OCI-LY7 (cell line): ENCODE data around the gene LCE1D.

Source experiments
- CTCF ChIP-seq: fragments of 200-600 bp; sonication (generic); conservative IDR thresholded peaks from 2 replicates; pipeline ENCODE4 v1.5.1; 2014; ENCODE audit warnings: mild to moderate bottlenecking, antibody characterized with exemption, low read length, moderate library complexity, mixed read lengths
- EZH2phosphoT487 ChIP-seq: fragments of 200-600 bp; sonication (generic); IDR thresholded peaks from 2 replicates; pipeline ENCODE4 v1.6.1; 2018; ENCODE audit warnings: low read depth, borderline replicate concordance, mild to moderate bottlenecking, mixed run types, antibody characterized with exemption, low read length, moderate library complexity, mixed read lengths

- TF ChIP-seq CTCF (peak; percentile 55), EZH2phosphoT487 (no peak)
These were observed 18.9 kb upstream of the LCE1D start for GRCh38 chr1:152777510-152778137.
